Spleen (tissue), 7 donors: ENCODE measurements around the gene TFAM.

ENCODE experiments used
- POLR2AphosphoS5 ChIP-seq, 3 donors: sonication (generic); formaldehyde crosslinking; IDR thresholded peaks; one replicate each; pipeline ENCODE4 v1.5.1; 2017; ENCODE audit warnings: antibody characterized with exemption in 3 of 3
- TF ChIP-seq, protein P1 (sequence below), 11 experiments: fragments of 200-600 bp in 7 of 11; fragments of 450-650 bp in 4 of 11; sonication (generic) in 4 of 11; IDR thresholded peaks in 8 of 11; conservative IDR thresholded peaks in 3 of 11; 1 replicate in 7 of 11; 2 replicates in 4 of 11; pipeline versions ENCODE4 v1.4.0 to v1.8.0; 2016 to 2021; ENCODE audit warnings: antibody characterized with exemption in 11 of 11, inconsistent platforms in 4 of 11, mild to moderate bottlenecking in 1 of 11
- donor health status: DM: no; HTN: no; CAD: no; lungs with moderate emphysema.
- donor health status: DM: no; HTN: no; CAD: no.
- donor health status: DM: no; HTN: no; CAD: no.

DNA sequence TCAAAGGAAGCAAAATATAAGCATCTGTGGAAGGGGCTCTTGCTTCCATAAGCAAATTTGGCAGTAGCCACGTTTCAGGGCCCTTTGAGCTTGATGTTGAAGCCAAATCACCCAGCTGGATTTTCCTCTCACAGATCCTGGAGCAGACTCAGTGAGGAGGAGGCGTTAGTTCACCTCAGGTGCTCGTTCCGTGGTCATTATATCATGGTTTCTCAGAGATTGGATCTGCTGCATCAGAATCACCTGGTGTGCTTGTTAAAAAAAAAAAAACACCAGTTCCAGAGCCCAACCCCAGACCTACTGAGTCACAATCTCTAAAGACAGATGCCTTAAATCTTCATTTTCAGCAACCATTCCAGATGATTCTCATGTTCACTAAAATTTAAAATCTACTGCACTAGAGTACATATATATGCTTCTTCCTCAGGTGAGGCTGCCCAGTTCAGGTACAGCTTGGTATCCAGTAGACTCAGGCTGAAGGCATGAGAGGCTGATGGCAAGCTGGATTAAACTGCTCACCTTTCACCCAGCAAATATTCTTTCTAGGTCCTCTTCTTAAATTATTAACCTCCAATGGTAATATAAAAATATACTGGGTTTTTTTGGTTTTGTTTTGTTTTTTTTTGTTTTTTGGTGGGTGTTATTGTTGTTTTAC, 24.9 kb downstream of the TFAM start:
- TF ChIP-seq, protein P1, sequence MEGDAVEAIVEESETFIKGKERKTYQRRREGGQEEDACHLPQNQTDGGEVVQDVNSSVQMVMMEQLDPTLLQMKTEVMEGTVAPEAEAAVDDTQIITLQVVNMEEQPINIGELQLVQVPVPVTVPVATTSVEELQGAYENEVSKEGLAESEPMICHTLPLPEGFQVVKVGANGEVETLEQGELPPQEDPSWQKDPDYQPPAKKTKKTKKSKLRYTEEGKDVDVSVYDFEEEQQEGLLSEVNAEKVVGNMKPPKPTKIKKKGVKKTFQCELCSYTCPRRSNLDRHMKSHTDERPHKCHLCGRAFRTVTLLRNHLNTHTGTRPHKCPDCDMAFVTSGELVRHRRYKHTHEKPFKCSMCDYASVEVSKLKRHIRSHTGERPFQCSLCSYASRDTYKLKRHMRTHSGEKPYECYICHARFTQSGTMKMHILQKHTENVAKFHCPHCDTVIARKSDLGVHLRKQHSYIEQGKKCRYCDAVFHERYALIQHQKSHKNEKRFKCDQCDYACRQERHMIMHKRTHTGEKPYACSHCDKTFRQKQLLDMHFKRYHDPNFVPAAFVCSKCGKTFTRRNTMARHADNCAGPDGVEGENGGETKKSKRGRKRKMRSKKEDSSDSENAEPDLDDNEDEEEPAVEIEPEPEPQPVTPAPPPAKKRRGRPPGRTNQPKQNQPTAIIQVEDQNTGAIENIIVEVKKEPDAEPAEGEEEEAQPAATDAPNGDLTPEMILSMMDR (IDR thresholded peaks at IDR 0.05 in 8 of 11, conservative IDR thresholded peaks at IDR 0.05 in 3 of 11) = no peak
- TF ChIP-seq POLR2AphosphoS5 (IDR thresholded peaks at IDR 0.05) = no peak
